HG02973 (cell line): Measurements from ENCODE around the gene SUGP2.

ENCODE experiments used
- ATAC-seq: cut with Tn5 transposase; IDR thresholded peaks from one replicate; pipeline ENCODE4 v1.9.1; 2021; ENCODE audit warnings: moderate library complexity; ENCODE audit not compliant: unreplicated experiment

The SUGP2 gene

DNA sequence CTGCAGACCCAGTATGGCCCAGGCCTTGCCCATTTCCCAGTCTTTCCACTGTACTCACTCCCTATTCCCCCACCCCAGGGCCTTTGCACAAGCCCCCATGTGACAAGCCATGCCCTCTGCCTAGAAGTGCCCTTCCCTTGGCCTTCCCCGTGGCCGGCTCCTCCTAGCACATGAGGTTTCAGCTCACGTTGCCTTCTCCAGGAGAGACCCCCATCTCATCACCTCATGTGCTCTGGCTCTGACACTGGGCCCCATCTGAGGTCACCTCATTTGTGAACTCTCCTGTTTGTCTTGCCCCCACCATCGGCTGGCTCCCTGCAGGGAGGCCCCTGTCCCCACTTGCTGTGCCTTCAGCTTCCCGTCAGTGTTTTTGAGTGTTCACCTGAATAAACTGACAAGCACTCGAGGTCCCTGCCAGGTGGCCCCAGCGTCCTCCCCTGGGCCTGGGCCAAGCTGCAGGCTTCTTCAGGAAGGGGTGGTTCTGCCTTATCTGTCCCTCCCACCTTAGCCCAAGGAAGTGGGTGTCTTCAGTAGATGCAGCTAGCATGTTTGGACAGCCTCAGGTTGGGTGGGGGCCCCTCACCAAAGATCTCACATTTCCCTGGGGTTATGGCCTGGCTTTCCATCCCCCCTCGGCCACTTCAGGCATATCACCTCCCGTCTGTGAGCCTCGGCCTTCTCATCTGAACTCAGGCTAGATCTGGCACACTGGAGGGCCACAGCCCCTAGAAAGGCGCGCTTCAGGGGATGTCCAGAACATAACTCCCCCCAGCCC is 26.7 kb upstream of the SUGP2 start:
- no peak for ATAC-seq

DNA sequence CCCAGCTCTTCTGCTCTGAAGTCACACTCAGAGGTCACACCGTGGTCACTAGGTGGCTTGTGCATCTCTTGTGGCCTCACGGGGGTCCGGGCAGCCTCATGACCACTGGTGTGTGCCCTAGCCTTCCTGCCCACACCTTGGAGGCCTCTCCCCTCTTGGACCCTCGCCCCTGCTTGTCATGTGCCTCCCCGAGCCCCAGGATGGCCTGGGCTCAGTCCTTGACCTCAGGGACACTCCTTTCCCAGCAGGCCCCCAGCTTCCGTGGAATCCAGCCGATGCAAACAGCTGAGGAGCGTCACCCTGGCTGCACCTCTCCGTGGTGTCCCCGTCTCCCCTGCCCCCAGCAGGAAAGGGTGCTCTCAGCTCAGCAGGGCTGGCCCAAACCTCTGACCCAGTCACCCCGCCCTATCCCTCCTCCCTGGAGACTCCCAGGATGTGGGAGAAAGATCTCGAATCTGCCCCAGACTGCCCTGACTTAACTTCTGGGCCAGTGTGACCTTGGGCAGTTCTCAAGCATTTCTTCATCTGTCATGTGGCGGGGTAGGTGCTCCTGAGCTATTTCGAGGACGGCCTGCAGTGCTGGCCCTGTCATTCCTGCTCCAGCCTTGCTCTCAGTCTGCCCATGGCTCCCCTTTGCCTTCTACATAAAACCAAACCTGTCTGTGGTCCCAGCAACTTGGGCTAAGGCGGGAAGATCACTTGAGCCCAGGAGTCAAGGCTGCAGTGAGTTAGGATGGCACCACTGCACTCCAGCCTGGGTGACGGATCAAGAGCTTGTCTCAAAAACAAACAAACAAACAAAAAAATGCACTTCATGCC is 25.9 kb upstream of the SUGP2 start:
- no peak for ATAC-seq

DNA sequence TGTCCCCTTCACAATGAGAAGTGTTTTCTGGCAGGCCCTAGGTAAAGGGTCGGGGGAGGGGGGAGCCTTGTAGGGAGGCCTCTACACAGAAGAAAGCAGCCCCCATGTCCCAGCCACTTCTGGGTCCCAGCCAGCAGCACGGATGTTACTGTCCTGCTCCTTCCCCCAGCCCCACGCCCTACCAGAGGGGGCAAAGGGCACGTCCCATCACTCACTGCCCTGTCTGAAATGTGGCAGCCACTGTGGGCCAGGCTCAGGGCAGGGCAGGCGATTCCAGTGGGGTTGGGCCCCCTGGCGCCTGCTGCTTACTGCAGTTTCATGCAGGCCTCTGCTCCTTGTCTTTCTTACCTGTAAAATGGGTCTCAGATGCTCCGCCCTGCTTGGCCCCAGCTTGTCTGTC is 24.4 kb upstream of the SUGP2 start:
- ATAC-seq: no peak

DNA sequence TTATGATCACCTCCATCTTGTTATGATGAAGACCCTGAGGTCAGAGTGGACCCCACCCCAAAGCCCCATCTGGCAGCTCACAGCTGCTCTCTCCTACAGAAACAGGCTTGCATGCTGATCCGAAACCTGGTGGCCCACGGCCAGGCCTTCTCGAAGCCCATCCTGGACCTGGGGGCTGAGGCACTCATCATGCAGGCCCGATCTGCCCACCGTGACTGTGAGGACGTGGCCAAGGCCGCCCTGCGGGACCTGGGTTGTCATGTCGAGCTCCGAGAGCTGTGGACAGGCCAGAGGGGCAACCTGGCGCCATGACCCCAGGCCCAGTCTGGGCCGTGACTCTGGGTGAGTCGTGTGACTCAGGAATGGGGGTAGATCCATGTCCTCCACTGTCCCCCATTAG is 24.0 kb upstream of the SUGP2 start:
- no peak for ATAC-seq

DNA sequence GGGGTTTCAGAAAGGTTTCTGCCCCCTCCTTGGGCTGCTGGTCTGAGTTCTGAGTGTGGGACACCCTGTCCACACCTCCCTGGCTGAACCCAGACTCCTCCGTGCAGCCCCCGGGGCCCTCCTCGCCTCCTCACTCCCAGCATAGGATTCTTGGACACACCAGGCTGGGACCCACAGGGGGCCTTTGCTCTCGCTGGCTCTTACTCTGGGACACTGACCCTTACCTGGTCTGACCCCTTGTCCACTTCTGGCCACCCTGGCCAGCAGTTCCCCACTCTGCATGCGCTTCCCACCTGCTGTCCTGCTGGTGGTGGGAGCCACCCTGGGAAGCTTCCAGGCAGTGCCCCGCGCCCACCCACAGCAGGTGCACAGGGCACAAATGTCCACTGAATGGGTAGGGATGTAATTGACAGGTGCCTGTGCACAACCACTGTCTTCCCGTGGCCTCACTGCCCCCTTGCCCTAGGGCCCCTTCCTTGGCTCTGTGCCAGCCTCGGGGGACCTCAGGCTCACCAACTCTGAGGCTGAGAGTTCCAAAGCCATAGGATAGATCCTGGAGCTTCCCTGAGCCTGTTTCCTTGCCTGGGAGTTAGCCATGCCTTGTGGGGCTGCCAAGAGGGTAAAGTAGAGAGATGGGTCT is 23.4 kb upstream of the SUGP2 start:
- ATAC-seq: no peak

DNA sequence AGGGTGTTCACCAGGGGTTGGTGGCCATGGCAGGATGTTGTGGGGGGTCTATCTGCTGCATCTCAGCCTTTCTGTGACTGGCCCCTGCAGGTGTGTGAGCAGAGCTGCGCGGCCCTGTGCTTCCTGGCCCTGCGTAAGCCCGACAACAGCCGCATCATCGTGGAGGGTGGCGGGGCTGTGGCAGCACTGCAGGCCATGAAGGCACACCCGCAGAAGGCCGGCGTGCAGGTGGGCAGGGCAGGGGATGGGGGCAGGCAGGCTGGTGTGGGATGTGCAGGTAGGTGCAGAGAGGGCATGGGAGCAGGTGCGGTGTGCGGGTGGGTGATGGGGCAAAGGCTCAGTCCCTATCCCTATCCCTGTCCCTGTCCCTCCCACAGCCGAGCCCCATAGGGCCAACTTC is 22.4 kb upstream of the SUGP2 start:
- ATAC-seq: no peak

DNA sequence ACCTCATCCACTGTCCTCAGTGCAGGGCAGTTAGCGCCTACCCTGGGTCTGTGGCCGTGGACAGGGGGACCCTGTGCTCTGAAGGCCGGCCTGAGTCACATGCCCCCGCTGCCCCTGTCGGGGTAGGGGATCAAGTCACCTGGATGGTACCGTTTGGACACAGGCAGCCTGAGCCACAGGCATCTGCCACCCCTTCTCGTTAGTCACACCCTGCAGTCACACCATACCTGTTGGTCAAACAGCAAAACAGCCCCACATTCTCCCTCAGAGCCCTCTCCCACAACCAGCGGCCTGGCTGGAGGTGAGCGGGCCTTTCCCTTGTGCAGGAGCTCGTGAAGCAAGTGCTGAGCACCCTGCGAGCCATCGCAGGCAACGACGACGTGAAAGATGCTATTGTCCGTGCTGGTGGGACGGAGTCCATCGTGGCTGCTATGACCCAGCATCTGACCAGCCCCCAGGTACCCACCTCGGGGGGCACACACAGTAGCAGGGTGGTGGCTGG is 21.7 kb upstream of the SUGP2 start:
- ATAC-seq: no peak

DNA sequence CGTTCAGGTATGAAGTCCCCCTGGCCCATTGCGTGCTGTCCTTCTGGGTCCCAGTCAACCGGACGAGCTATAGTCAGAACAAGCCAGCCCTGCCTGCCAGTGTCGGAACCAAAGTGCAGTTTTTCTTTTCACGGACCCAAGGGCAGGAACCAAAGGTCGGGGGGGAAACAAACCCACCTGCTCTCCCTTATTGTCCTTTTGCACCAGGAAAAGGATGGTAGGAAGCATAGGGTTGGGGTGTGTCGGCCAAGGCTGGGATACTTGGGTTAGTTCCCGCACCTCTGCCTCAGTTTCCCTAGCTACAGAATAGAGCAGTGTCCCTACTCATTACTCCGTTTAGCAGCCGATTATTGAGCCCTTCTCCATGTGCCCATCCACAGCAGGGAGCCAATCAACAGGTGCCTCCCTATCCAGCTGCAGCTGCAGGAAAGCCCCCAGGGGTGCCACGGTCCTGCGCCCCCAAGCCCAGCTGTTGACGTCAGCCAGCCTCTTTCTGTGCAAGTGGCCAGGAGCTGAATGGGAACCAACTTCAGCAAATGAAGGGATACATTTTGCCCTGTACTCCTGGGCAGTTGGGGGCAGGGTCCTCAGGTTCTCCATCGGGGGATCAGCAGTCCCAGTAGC is 21.1 kb upstream of the SUGP2 start:
- no peak for ATAC-seq

DNA sequence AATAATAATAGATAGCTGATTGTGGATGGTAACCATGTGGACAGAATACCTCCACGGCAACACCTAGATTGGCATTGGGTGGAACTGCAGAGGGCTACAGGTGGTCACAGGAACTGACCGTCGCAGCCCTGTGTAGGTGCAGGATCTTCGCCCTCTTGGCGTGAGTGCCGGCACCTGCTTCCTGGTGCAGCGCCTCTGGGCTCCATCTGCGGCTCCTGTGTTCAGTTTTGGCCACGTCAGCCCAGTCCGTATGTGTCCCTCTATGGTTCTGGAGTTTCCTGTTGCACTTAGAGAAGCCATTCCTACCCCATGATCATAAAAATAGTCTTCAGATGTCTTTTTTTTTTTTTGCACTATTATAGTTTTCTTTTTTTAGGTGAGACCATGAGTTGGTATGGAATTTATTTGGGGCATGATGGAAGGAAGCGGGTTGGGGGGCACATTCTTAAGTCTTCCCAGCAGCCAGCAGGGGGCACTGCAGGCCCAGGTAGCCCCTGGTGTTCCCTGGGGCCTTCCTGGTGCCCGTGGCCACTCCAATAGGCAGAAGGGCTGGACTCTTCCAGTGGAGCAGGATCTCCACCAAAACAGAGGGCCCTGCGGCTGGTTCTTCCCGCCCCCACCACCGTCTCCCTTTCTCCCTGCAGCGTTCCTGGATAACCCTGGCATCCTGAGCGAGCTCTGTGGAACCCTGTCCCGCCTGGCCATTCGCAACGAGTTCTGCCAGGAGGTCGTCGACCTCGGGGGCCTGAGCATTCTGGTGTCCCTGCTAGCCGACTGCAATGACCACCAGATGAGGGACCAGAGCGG is 20.4 kb upstream of the SUGP2 start:
- no peak for ATAC-seq

DNA sequence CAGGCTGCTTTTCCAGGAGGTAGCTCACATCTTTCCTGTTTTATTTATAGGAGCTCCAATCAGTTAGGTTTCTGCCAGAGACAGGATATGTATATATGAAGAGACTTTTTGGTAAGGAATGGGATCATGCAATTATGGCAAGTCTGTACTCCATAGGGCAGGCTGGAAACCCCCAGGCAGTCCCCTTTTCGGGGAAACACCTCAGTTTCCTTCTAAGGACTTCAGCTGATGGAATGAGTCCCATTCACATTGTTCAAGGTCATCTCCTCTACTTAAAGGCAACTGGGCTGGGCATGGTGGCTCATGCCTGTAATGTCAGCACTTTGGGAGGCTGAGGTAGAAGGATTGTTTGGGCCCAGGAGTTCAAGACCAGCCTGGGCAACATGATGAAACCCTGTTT is 19.6 kb upstream of the SUGP2 start:
- ATAC-seq: no peak

DNA sequence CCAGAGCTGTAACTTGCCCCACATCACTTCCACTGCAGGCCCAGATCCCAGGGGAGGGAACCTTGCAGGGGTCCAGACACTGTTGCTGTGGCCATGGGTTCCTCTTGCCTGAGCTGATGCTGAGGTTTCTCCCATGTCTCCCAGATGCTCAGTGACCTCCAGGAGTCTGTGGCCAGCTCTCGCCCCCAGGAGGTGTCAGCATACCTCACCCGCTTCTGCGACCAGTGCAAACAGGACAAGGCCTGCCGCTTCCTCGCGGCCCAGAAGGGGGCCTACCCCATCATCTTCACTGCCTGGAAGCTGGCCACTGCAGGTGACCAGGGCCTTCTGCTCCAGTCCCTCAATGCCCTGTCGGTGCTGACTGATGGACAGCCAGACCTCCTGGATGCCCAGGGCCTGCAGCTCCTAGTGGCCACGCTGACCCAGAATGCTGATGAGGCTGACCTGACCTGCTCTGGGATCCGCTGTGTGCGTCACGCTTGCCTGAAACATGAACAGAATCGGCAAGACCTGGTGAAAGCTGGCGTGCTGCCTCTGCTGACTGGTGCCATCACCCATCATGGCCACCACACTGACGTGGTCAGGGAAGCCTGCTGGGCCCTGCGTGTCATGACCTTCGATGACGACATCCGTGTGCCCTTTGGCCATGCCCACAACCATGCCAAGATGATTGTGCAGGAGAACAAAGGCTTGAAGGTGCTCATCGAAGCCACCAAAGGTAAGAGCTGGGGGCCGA is 18.3 kb upstream of the SUGP2 start:
- ATAC-seq: no peak

DNA sequence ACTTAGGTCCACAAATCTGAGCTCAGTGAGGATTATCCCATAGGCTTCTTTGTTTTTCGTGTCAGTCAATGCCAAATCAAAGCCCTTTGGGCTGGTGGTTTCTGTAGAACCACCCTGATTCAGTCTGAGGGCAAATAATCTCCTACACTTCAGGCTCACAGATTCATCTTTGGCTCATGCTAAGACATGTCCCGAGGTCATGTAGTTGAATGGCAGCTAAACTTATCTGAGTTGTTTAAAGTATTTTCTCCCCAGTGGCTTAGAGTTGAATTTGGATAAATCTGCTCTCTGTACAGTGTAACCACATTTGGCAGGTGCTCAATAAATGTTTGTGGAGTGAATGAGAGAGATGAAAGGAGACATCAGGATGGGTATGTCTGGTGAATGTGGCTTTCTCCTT is 17.4 kb upstream of the SUGP2 start:
- ATAC-seq: no peak

DNA sequence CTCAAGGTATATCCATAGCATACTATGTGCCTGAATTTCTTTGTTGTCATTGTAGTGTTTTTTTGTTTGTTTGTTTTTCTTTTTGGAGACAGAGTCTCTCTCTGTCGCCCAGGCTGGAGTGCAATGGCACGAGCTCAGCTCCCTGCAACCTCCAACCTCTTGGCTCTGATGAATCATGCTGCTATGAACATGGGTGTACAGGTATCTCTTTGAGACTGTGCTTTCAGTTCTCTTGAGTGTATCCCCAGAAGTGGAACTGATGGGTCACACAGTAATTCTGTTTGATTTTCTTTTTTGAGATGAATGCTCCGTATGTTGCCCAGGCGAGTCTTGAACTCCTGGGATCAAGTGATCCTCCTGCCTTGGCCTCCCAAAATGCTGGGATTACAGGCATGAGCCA is 16.8 kb upstream of the SUGP2 start:
- no peak for ATAC-seq

DNA sequence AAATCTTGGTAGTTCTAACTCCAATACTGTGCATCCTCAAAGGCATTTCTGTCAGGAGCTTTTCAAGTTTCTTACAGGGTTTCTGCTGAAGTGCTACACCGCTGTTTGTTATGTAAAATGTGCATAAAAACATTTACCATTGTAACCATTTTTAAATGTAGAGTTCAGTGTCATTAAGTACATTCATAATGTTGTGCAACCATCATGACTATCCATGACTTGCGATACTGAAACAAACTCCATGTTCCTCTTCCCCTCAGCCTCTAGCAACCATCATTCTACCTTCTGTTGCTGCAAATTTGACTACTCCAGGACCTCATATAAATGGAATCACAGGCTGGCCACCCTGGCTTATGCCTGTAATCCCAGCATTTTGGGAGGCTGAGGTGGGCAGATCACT is 16.1 kb upstream of the SUGP2 start:
- no peak for ATAC-seq

DNA sequence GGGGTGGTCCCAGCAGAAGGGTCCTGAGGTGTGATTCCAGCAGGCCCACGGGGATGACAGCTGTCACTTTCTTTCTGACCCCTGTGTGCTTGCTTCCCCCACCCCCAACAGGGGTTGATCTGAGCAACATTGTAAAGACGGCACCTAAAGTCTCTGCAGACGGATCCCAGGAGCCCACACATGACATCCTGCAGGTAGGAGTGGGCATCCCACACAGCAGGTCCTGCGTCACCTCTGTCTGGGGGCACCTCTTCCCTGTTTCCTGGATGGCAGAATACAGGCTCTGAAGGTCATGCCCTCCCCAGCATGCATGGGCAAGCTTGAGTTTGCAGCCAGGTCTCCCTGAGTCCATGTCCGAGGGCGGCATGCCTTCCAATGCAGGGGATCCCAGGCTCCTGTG is 10.6 kb upstream of the SUGP2 start:
- ATAC-seq: no peak

DNA sequence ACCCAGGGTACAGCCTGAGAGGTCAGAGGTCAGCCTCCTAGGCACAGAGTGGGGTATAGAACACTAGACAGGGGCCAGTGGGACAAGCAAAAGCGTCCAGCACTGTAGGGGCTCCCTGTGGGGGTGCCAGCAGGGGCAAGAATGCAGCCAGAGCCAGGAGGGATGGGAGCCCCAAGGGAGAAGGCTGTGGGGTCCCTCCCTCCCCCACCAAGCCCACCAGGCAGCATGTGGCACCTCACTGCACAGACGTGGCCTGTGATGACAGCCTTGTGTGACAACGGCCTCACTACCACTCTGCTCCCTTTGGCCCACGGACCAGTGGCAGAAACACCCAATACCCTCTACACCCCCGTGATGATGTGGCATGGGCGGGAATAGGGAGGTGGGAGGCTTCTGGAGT is 10.2 kb upstream of the SUGP2 start:
- ATAC-seq: no peak

DNA sequence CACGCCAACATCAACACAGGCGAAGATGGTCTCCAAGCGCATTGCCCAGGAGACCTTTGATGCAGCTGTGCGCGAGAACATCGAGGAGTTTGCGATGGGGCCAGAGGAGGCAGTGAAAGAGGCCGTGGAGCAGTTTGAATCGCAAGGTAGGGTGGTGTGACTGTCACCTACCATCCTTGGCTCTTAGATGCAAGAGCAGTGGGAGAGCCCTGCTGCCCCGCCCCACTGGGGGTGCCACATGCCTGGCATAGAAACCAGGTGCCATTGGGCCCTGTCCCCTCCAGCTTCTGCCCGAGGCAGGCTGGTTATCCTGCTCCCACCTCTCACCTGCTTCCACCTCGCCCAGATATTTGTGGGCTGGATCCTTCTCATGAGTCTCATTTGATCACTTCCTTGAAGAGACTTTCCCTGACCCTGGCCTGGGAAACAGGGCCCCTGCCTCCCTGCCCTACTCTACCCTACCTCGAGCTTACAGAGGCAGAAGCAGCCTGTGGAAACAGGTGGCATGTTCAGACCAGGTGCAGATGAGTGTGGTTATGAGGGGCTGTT is 9.5 kb upstream of the SUGP2 start:
- no peak for ATAC-seq

DNA sequence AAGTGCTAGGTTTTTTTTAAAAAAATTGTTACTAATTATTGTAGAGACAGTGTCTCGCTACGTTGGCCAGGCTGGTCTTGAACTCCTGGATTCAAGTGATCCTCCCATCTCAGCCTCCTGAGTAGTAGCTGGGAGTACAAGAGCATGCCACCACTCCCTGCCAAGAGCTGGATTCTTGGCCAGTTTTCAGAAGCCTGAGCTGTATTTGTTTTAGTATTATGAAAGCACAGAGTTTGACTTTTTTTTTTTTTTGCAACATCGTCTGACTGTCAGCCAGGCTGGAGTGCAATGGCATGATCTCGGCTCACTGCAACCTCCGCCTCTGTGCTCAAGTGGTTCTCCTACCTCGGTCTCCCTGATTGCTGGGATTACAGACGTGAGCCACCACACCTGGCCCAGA is 7.1 kb upstream of the SUGP2 start:
- no peak for ATAC-seq

DNA sequence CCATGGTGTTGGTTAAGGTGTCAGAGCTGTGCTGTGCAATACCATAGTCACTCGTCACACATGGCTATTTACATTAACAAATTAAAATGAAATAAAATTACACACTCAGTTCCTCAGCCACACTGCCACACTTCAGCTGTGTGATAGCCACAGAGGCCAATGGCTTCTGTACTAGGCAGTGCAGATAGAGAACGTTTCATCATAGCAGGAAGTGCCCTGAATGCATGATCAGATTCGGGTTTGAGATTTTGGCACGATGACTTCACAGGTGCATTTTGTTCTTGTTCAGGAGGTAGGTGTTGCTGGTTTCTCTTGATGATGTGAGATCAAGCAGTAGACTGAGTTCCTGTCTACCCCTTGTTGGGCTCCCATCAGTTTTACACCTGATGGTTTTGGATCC is 6.6 kb upstream of the SUGP2 start:
- ATAC-seq: no peak

DNA sequence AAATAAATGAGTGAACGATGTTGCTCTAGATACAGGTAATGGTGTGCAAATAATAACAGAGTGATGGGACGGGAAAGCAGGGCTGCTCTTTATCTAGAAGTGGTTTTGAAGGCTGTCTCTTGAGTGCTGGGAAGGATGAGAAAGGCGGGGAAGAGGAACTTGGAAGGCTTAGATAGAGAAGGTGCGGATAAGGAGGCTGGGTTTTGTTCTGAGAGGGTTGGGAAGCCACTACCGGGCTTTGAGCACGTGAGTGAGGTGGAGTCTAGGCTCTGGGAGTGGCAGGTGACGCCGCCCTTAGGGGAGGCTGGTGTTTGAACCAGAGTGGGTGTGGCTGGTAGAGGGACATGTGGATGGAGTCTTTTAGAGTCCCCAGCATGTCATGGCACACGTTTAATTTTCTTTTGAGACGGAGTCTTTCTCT is 897 bp upstream of the SUGP2 start:
- peak; percentile 44 for ATAC-seq
